ENCODE measurements around the gene PGA3. TPM values are rescaled to one million over a fixed set of nuclear protein-coding genes. Genes with fewer than 3 reads are reported as not detected.
"Not testable (repeated sequence)": the region's sequence is repeated elsewhere in the genome, so short reads cannot be mapped to it uniquely, and the experiment has no call there.

PGA3 gene
- total RNA-seq, 2 donors from 2014 or later, result not detected

GRCh38 chr11:61198948-61199523, 4.3 kb upstream of the PGA3 start:
- Mint-ChIP-seq H3K36me3 (ENCODE audit: insufficient read depth in 2 of 2) (no peaks in the 10 kb centered on the region), H3K9me3 (no peaks in the 10 kb centered on the region), H3K4me1 (ENCODE audit: low read depth) (no peaks in the 10 kb centered on the region), H3K4me3 (no peak overlapping the region), H3K27me3 (ENCODE audit: low read depth) (peaks cover 26% of the 10 kb centered on the region), H3K27ac (no peak overlapping the region)
- no peak for DNase-seq
- no peak for ATAC-seq (replicated peaks in 1 of 2)

GRCh38 chr11:61201476-61201875, 1.8 kb upstream of the PGA3 start:
- Mint-ChIP-seq H3K4me1 (ENCODE audit: low read depth) (no peaks in the 10 kb centered on the region), H3K9me3 (no peaks in the 10 kb centered on the region), H3K27ac (no peak overlapping the region), H3K27me3 (ENCODE audit: low read depth) (peaks cover 22% of the 10 kb centered on the region), H3K4me3 (no peak overlapping the region), H3K36me3 (ENCODE audit: insufficient read depth in 2 of 2) (no peaks in the 10 kb centered on the region)
- ATAC-seq (replicated peaks in 1 of 2) (no peak), DNase-seq (no peak)

GRCh38 chr11:61203873-61204272, 558 bp downstream of the PGA3 start:
- H3K27ac Mint-ChIP-seq; H3K4me3 Mint-ChIP-seq; DNase-seq; H3K9me3 Mint-ChIP-seq; ATAC-seq (replicated peaks in 1 of 2); H3K4me1 Mint-ChIP-seq (ENCODE audit: low read depth); H3K36me3 Mint-ChIP-seq (ENCODE audit: insufficient read depth in 2 of 2): not testable (repeated sequence)
- H3K27me3 Mint-ChIP-seq (ENCODE audit: low read depth), result peaks cover 22% of the 10 kb centered on the region

- not testable (repeated sequence) for H3K4me1 Mint-ChIP-seq (ENCODE audit: low read depth); H3K27ac Mint-ChIP-seq; H3K4me3 Mint-ChIP-seq; H3K9me3 Mint-ChIP-seq; DNase-seq; ATAC-seq (replicated peaks in 1 of 2); H3K36me3 Mint-ChIP-seq (ENCODE audit: insufficient read depth in 2 of 2)
- peaks cover 22% of the 10 kb centered on the region for H3K27me3 Mint-ChIP-seq (ENCODE audit: low read depth)
These were observed 1.3 kb downstream of the PGA3 start for GRCh38 chr11:61204502-61205059.

- not testable (repeated sequence) for H3K27ac Mint-ChIP-seq; H3K4me1 Mint-ChIP-seq (ENCODE audit: low read depth); DNase-seq; ATAC-seq (replicated peaks in 1 of 2); H3K4me3 Mint-ChIP-seq; H3K36me3 Mint-ChIP-seq (ENCODE audit: insufficient read depth in 2 of 2); H3K9me3 Mint-ChIP-seq
- H3K27me3 Mint-ChIP-seq (ENCODE audit: low read depth), result peaks cover 20% of the 10 kb centered on the region
These were observed 4.5 kb downstream of the PGA3 start for GRCh38 chr11:61207636-61208310.

GRCh38 chr11:61210629-61211028, 7.3 kb downstream of the PGA3 start:
- not testable (repeated sequence) for H3K9me3 Mint-ChIP-seq; H3K4me3 Mint-ChIP-seq; ATAC-seq (replicated peaks in 1 of 2); H3K4me1 Mint-ChIP-seq (ENCODE audit: low read depth); DNase-seq; H3K36me3 Mint-ChIP-seq (ENCODE audit: insufficient read depth in 2 of 2); H3K27me3 Mint-ChIP-seq (ENCODE audit: low read depth); H3K27ac Mint-ChIP-seq

GRCh38 chr11:61211327-61211952, 8.1 kb downstream of the PGA3 start:
- H3K27me3 Mint-ChIP-seq (ENCODE audit: low read depth); H3K4me1 Mint-ChIP-seq (ENCODE audit: low read depth); ATAC-seq (replicated peaks in 1 of 2); H3K4me3 Mint-ChIP-seq; H3K9me3 Mint-ChIP-seq; H3K36me3 Mint-ChIP-seq (ENCODE audit: insufficient read depth in 2 of 2); DNase-seq; H3K27ac Mint-ChIP-seq: not testable (repeated sequence)

- not testable (repeated sequence) for H3K4me1 Mint-ChIP-seq (ENCODE audit: low read depth); DNase-seq; H3K27ac Mint-ChIP-seq; H3K4me3 Mint-ChIP-seq; H3K9me3 Mint-ChIP-seq; H3K27me3 Mint-ChIP-seq (ENCODE audit: low read depth); H3K36me3 Mint-ChIP-seq (ENCODE audit: insufficient read depth in 2 of 2); ATAC-seq (replicated peaks in 1 of 2)
These were observed 8.9 kb downstream of the PGA3 start for GRCh38 chr11:61212202-61212601.

- not testable (repeated sequence) for H3K27ac Mint-ChIP-seq; ATAC-seq (replicated peaks in 1 of 2); H3K4me1 Mint-ChIP-seq (ENCODE audit: low read depth); H3K36me3 Mint-ChIP-seq (ENCODE audit: insufficient read depth in 2 of 2); H3K9me3 Mint-ChIP-seq; H3K27me3 Mint-ChIP-seq (ENCODE audit: low read depth); DNase-seq; H3K4me3 Mint-ChIP-seq
These were observed 10.5 kb downstream of the PGA3 start for GRCh38 chr11:61213711-61214324.

GRCh38 chr11:61218306-61218705, 15.0 kb downstream of the PGA3 start:
- peak in 1 of 2 donors; percentile 32 for ATAC-seq (replicated peaks in 1 of 2)

GRCh38 chr11:61219016-61219415, 15.7 kb downstream of the PGA3 start:
- H3K9me3 Mint-ChIP-seq; H3K4me3 Mint-ChIP-seq; H3K4me1 Mint-ChIP-seq (ENCODE audit: low read depth); ATAC-seq (replicated peaks in 1 of 2); H3K36me3 Mint-ChIP-seq (ENCODE audit: insufficient read depth in 2 of 2); H3K27me3 Mint-ChIP-seq (ENCODE audit: low read depth); H3K27ac Mint-ChIP-seq; DNase-seq: not testable (repeated sequence)

More at GRCh38 chr11:61218306-61218705, 15.0 kb downstream of the PGA3 start:
- H3K4me1 Mint-ChIP-seq (ENCODE audit: low read depth); H3K27me3 Mint-ChIP-seq (ENCODE audit: low read depth); H3K9me3 Mint-ChIP-seq; DNase-seq; H3K4me3 Mint-ChIP-seq; H3K27ac Mint-ChIP-seq; H3K36me3 Mint-ChIP-seq (ENCODE audit: insufficient read depth in 2 of 2): not testable (repeated sequence)

- not testable (repeated sequence) for H3K27me3 Mint-ChIP-seq (ENCODE audit: low read depth); ATAC-seq (replicated peaks in 1 of 2); H3K4me1 Mint-ChIP-seq (ENCODE audit: low read depth); H3K36me3 Mint-ChIP-seq (ENCODE audit: insufficient read depth in 2 of 2); H3K9me3 Mint-ChIP-seq; DNase-seq; H3K27ac Mint-ChIP-seq; H3K4me3 Mint-ChIP-seq
These were observed 18.7 kb downstream of the PGA3 start, which contains the start of gene PGA4 for GRCh38 chr11:61222047-61222446. Gene PGA4, plus strand, starts transcription at chr11:61222347. Its CDS starts 54 bp downstream, at chr11:61222401.

- H3K27ac Mint-ChIP-seq; ATAC-seq (replicated peaks in 1 of 2); H3K4me1 Mint-ChIP-seq (ENCODE audit: low read depth); H3K36me3 Mint-ChIP-seq (ENCODE audit: insufficient read depth in 2 of 2); H3K4me3 Mint-ChIP-seq; H3K9me3 Mint-ChIP-seq; DNase-seq; H3K27me3 Mint-ChIP-seq (ENCODE audit: low read depth): not testable (repeated sequence)
These were observed 19.4 kb downstream of the PGA3 start for GRCh38 chr11:61222692-61223091.
